Fibroblast of pulmonary artery (primary cell): ENCODE measurements around the gene MRPS14.

Source experiments
- DNase-seq: peaks from one replicate; pipeline ENCODE4 v3.0.0-alpha.2; 2010; ENCODE audit warnings: low read depth
- H3K4me3 ChIP-seq: replicated peaks from 2 replicates; pipeline ENCODE4 v1.5.1; 2011; ENCODE audit warnings: low read depth, mild to moderate bottlenecking, control low read depth, low read length, moderate library complexity
- CTCF ChIP-seq: IDR thresholded peaks from 2 replicates; pipeline ENCODE4 v1.5.1; 2011; ENCODE audit warnings: mild to moderate bottlenecking, control low read depth, low read length, inconsistent platforms; ENCODE audit errors: missing control alignments

MRPS14 gene

GRCh38 chr1:175003521-175003920 is 19.7 kb downstream of the MRPS14 start:
- H3K4me3 ChIP-seq: no peak overlapping the region
- no peak for DNase-seq
- no peak for TF ChIP-seq CTCF

DNA sequence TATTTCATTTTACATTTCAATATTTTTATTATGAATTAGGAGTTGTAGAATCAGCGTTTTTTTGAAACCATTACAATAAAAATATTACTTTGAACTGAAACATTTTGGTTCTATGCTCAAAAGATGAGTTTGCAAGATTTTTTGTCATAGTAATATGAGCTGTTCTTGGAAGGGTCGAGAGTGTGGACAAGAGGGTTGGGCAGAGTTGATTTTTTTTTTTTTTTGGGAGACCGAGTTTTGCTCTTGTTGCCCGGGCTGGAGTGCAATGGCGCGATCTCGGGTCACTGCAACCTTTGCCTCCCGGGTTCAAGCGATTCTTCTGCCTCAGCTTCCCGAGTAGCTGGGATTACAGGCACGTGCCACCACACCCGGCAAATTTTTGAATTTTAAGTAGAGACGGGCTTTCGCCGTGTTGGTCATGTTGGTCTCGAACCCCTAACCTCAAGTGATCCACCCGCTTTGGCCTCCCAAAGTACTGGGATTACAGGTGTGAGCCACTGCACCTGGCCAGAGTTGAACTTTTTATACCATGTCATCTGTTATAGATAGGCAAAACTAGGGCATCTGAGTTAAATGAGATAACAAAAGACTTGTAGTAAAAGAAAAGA is 20.2 kb downstream of the MRPS14 start:
- no peak for DNase-seq
- no peak for TF ChIP-seq CTCF
- H3K4me3 ChIP-seq: no peak overlapping the region

- peak; percentile 15 for DNase-seq
- peak overlapping the region; percentile 85 for H3K4me3 ChIP-seq
- TF ChIP-seq CTCF: no peak
Observed at GRCh38 chr1:175000697-175001187, 22.5 kb downstream of the MRPS14 start.

DNA sequence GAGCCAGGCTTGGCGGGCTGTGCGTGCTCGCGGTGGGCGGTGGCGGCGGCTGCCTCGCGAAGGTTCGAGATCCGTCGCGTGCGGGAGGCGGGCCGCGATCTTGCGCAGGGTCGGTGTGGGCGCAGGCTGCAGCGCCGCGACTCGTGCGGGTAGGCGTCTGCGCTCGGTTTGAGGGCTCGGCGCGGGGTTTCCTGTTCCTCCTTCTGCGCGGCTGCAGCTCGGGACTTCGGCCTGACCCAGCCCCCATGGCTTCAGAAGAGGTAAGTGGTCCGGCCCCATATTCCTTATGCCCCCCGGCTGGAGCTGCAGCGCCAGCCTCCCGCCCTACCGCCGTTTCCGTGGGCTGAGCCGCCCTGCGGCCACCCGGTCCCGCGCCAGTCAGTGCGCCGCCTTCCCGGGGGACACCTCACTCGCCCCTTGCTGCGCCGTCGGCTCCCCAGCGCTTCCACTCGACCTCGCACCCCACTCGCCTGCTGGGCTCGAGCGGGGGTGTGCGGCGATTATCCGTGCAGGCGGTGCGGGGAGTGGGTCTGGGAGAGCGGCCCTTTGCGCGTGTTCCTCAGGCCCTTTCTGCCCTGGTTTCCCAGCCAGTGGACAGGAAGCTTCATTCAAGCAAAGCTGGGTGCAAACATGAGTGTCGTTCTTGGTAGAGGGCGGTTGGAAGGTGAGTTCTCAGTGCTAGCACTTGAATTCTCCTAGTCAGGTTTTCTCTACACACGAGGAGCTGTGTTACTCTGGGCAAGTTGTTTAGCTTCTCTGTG is 23.1 kb downstream of the MRPS14 start, which contains the start of gene CACYBP:
TSS of gene CACYBP (plus strand) at position 12 of the 761 bp plus-strand sequence. CDS start at position 246, 234 bp downstream.
- H3K4me3 ChIP-seq: peak within 1 kb of the TSS; percentile 85
- DNase-seq: peak; percentile 30
- no peak for TF ChIP-seq CTCF

DNA sequence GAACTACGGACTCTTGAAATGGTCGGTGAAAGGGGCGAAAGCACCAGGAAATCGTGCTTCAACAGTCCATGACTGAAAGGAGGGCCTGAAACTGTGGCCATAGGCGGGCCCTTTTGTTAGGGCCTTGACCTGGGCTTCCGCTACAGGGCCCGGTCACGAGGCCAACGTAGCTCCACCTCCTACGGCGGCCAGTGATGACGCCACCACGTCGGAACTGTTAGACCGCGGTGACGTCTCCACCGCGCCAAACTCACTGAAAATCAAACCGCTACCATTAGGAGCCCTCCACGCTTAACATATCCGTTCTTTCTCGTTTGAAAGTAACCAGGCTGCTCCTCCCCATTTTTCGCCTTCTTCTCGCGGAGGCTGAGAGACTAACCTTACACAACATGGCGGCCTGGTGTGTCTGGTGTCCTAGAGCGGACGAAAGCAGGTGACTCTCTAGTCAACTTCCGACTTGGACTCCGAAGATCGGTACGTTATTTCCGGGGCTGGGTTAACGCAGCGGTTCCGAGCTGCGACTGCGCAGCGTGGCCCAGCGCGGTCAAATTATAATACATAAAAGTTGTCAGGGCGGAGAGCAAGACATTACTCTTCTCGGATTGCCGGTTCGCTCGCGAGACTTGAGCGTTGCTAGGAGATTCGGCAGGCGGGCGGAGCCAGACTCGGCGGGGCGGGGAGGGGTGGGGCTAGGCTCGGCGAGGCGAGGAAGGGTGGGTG is 23.8 kb downstream of the MRPS14 start:
- DNase-seq: peak; percentile 100
- H3K4me3 ChIP-seq: peak overlapping the region; percentile 85
- TF ChIP-seq CTCF: no peak

- DNase-seq: peak; percentile 48
- peak; percentile 75 for TF ChIP-seq CTCF
- H3K4me3 ChIP-seq: peak overlapping the region; percentile 85
Observed at GRCh38 chr1:174998569-174999215, 24.5 kb downstream of the MRPS14 start.
